Right lobe of liver (tissue), 4 donors: ENCODE results near the gene ARFIP2.

Experiments used
- POLR2A ChIP-seq: fragments of 450-650 bp; IDR thresholded peaks from one replicate; pipeline ENCODE4 v1.6.1; 2017; ENCODE audit warnings: antibody characterized with exemption, mild to moderate bottlenecking
- TF ChIP-seq, protein P1 (sequence below), 4 donors: fragments of 200-600 bp in 3 of 4; fragments of 450-650 bp in 1 of 4; IDR thresholded peaks; one replicate each; pipeline versions ENCODE4 v1.5.1 to v1.8.0; 2016 to 2022; ENCODE audit warnings: antibody characterized with exemption in 4 of 4, mild to moderate bottlenecking in 2 of 4
- donor health status: DM: no; HTN: no; CAD: no.
- donor health status: DM: no; HTN: no; CAD: no.
- donor health status: DM: no; HTN: yes; CAD: no.

- TF ChIP-seq, protein P1, sequence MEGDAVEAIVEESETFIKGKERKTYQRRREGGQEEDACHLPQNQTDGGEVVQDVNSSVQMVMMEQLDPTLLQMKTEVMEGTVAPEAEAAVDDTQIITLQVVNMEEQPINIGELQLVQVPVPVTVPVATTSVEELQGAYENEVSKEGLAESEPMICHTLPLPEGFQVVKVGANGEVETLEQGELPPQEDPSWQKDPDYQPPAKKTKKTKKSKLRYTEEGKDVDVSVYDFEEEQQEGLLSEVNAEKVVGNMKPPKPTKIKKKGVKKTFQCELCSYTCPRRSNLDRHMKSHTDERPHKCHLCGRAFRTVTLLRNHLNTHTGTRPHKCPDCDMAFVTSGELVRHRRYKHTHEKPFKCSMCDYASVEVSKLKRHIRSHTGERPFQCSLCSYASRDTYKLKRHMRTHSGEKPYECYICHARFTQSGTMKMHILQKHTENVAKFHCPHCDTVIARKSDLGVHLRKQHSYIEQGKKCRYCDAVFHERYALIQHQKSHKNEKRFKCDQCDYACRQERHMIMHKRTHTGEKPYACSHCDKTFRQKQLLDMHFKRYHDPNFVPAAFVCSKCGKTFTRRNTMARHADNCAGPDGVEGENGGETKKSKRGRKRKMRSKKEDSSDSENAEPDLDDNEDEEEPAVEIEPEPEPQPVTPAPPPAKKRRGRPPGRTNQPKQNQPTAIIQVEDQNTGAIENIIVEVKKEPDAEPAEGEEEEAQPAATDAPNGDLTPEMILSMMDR (IDR thresholded peaks at IDR 0.05), result no peak
- TF ChIP-seq POLR2A, result no peak
These were observed 7.2 kb upstream of the ARFIP2 start for GRCh38 chr11:6488342-6488741.
